ENCODE results near the gene NPTN. TPM values are rescaled to one million over a fixed set of nuclear protein-coding genes. Genes with fewer than 3 reads are reported as not detected.

Gene NPTN
- total RNA-seq, 6 experiments from 2014 or later: 25.4 to 49.9 (median 35.4) TPM

DNA sequence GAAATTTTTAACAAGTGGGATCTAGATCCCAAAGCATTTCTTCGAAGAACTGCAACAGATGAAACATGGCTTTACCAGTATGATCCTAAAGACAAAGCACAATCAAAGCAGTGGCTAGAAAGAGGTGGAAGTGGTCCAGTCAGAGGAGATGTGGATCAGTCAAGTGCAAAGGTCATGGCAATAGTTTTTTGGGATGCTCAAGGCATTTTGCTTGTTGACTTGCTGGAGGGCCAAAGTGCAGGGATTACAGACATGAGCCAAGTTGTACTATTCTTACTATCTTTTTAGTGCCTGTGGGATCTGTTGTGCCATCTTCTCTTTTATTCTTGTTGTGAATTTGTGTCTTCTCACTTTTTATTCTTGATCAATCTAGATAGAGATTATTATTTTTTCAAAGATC lies 108.3 kb downstream of the NPTN start:
- no peak overlapping the region for H3K27ac ChIP-seq
- ATAC-seq: peak in 1 of 4 donors; percentile 28
- 67% methylated on average over 1 of the region's 1 CpG for WGBS (ENCODE audit: insufficient coverage, low coverage, low lambda C conversion rate, missing lambda C conversion rate)

GRCh38 chr15:73522011-73522410 lies 111.2 kb downstream of the NPTN start:
- H3K27me3 ChIP-seq: no peaks in the 10 kb centered on the region
- WGBS (ENCODE audit: insufficient coverage, low coverage, low lambda C conversion rate, missing lambda C conversion rate): 77% methylated on average over 1 of the region's 1 CpG
- intact Hi-C loops (cut with DNase I): no loop called here
- no peak overlapping the region for H3K27ac ChIP-seq
- DNase-seq: no peak
- no peaks in the 10 kb centered on the region for H3K4me1 ChIP-seq
- ATAC-seq: no peak
- no peak overlapping the region for H3K4me3 ChIP-seq
- TF ChIP-seq POLR2A (IDR thresholded peaks at IDR 0.05) (no peak), CTCF (IDR thresholded peaks at IDR 0.05) (no peak)
- H3K36me3 ChIP-seq: no peaks in the 10 kb centered on the region
- no peaks in the 10 kb centered on the region for H3K9me3 ChIP-seq

More for the DNA sequence above, 108.3 kb downstream of the NPTN start:
- intact Hi-C loops (cut with DNase I): no loop called here
- no peak overlapping the region for H3K4me3 ChIP-seq
- DNase-seq: no peak
- H3K9me3 ChIP-seq: no peaks in the 10 kb centered on the region
- no peaks in the 10 kb centered on the region for H3K36me3 ChIP-seq
- TF ChIP-seq CTCF (IDR thresholded peaks at IDR 0.05): no peak
- TF ChIP-seq POLR2A (IDR thresholded peaks at IDR 0.05): no peak
- H3K27me3 ChIP-seq: no peaks in the 10 kb centered on the region
- no peaks in the 10 kb centered on the region for H3K4me1 ChIP-seq

DNA sequence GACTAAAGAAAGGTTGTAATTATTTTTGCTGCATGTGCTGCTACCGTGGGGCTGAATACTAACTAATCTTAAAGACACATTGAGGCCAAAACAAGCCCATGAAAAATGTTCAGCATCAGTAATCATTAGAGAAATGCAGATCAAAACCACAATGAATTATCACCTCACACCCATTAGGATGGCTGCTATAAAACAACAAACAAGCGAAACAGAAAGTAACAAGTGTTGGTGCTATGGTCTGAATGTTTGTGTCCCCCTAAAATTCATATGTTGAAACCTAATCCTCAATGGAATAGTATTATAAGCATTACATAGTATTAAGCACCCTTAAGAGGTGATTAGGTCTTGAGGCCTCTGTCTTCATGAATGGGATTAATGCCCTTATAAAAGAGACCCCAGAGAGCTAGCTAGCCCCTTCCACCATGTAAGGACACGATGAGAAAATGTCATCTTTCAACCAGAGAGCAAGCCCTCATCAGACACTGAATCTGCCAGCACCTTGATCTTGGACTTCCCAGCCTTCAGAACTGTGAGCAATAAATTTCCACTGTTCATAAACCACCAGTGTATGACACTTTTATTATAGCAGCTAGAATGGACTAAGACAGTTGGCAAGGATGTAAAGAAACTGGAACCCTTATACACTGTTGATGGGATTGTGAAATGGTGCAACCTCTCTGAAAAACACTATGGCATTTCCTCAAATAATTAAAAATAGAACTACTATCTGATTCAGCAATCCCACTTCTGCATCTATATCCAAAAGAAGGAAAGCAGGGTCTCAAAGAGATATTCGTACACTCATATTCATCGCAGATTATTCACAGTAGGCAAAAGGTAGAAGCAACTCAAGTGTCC lies 114.1 kb downstream of the NPTN start:
- DNase-seq: no peak
- Histone ChIP-seq H3K27ac (no peak overlapping the region), H3K27me3 (no peaks in the 10 kb centered on the region), H3K4me1 (no peaks in the 10 kb centered on the region), H3K4me3 (no peak overlapping the region), H3K36me3 (no peaks in the 10 kb centered on the region), H3K9me3 (no peaks in the 10 kb centered on the region)
- intact Hi-C loops (cut with DNase I): no loop called here
- WGBS (ENCODE audit: insufficient coverage, low coverage, low lambda C conversion rate, missing lambda C conversion rate): 77% methylated on average over 5 of the region's 5 CpGs
- no peak for ATAC-seq
- TF ChIP-seq CTCF (IDR thresholded peaks at IDR 0.05): no peak

- H3K9me3 ChIP-seq: no peaks in the 10 kb centered on the region
- no peaks in the 10 kb centered on the region for H3K36me3 ChIP-seq
- TF ChIP-seq CTCF (IDR thresholded peaks at IDR 0.05) (no peak), POLR2A (IDR thresholded peaks at IDR 0.05) (no peak)
- DNase-seq: no peak
- no peak overlapping the region for H3K27ac ChIP-seq
- no peaks in the 10 kb centered on the region for H3K4me1 ChIP-seq
- WGBS (ENCODE audit: insufficient coverage, low coverage, low lambda C conversion rate, missing lambda C conversion rate): 51% methylated on average over 3 of the region's 3 CpGs
- H3K4me3 ChIP-seq: no peak overlapping the region
- H3K27me3 ChIP-seq: no peaks in the 10 kb centered on the region
- ATAC-seq: no peak
- intact Hi-C loops (cut with DNase I): no loop called here
Measured at GRCh38 chr15:73518180-73518862, 114.9 kb downstream of the NPTN start.
